ENCODE data around the gene MACROD2.
"Not testable (repeated sequence)": the region's sequence is repeated elsewhere in the genome, so short reads cannot be mapped to it uniquely, and the experiment has no call there.

Gene MACROD2

DNA sequence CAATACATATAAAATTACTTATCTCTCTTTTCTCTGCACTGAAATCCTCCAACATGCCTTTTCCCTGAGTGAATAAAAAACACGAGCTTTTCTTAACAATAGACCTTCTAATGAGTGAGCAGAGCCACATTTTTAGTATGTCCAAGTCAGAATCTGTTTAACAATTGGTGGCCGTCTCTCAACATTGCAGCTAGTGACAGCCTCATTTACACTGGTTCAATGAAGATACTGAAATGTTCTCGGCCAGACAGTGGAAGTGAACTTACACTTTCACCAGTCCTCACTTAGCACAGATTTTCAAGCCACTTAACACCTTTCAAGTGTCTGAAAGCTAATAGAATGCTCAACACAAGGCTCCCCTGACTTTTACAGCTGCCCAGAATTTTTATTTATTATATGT lies 1810.8 kb downstream of the MACROD2 start:
- no peak overlapping the region for H3K27ac ChIP-seq
- POLR2A ChIA-PET (ENCODE audit: low non-redundant PET): no interaction called here
- TF ChIP-seq, protein P1, sequence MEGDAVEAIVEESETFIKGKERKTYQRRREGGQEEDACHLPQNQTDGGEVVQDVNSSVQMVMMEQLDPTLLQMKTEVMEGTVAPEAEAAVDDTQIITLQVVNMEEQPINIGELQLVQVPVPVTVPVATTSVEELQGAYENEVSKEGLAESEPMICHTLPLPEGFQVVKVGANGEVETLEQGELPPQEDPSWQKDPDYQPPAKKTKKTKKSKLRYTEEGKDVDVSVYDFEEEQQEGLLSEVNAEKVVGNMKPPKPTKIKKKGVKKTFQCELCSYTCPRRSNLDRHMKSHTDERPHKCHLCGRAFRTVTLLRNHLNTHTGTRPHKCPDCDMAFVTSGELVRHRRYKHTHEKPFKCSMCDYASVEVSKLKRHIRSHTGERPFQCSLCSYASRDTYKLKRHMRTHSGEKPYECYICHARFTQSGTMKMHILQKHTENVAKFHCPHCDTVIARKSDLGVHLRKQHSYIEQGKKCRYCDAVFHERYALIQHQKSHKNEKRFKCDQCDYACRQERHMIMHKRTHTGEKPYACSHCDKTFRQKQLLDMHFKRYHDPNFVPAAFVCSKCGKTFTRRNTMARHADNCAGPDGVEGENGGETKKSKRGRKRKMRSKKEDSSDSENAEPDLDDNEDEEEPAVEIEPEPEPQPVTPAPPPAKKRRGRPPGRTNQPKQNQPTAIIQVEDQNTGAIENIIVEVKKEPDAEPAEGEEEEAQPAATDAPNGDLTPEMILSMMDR (conservative IDR thresholded peaks at IDR 0.05; ENCODE audit: low read depth): no peak
- CTCF ChIA-PET: no interaction called here
- no peak for DNase-seq (ENCODE audit: low spot score)

DNA sequence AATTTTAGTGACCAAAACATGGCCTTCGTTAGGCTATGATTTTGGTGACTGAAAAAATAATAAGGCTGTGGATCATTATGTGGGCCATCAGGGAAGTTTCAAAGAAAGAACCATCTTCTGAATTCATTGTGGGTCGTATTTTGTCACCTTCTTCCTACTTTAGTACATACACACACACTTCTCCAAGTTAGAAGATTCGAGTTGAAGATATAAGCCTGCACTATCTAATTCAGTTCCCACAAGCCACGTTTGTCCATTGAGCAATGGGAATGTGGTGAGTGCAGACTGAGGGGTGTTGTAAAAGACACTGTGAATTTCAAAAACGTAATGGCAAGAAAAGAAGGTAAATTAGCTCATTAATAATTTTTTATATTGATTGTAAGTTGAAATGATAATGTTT lies 1812.0 kb downstream of the MACROD2 start:
- CTCF ChIA-PET: interaction anchor here (1.0 kb wide), 1 partner anchor 17 kb away, joined by 5 read pairs; no protein-coding TSS in a partner anchor
- TF ChIP-seq, protein P1 (conservative IDR thresholded peaks at IDR 0.05; ENCODE audit: low read depth): no peak
- DNase-seq (ENCODE audit: low spot score): no peak
- no peak overlapping the region for H3K27ac ChIP-seq
- POLR2A ChIA-PET (ENCODE audit: low non-redundant PET): no interaction called here

DNA sequence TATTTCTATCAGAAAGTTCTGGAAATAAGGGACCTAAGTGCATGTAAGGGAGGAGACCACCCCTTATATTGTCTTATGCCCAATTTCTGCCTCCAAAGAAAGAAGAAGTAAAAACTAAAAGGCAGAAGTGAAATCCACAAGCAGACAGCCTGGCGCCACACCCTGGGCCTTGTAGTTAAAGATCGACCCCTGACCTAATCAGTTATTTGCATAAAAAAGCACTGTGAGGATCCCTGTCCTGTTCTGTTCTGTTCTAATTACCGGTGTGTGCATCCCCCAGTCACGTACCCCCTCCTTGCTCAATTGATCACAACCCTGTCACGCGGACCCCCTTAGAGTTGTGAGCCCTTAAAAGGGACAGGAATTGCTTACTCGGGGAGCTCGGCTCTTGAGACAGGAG lies 1812.5 kb downstream of the MACROD2 start:
- CTCF ChIA-PET: interaction anchor here (0.5 to 1.0 kb wide), 2 partner anchors 16 to 471 kb away, joined by 3 to 5 read pairs; no protein-coding TSS in a partner anchor
- H3K27ac ChIP-seq; POLR2A ChIA-PET (ENCODE audit: low non-redundant PET); DNase-seq (ENCODE audit: low spot score): not testable (repeated sequence)

DNA sequence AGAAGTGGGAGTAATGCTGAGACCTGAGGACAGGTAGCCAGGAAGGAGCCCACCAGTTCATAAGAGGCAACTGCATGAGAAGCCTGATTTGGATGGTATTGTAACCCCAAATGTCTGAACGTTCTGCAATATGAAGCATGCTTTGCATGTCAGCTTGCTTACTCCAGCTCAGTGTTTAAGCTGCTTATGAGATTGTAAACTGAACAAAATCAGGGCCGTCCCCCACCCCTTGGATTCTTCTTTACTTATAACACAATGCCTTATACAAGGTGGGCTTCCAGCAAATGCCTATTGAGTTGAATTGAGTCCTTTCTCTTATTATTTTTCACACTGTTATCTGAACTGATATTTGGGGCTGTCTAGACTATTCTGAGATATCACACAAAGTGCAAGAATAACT lies 1816.6 kb downstream of the MACROD2 start:
- ChIA-PET CTCF (no interaction called here), POLR2A (ENCODE audit: low non-redundant PET) (no interaction called here)
- no peak overlapping the region for H3K27ac ChIP-seq
- TF ChIP-seq, protein P1 (conservative IDR thresholded peaks at IDR 0.05; ENCODE audit: low read depth): no peak
- no peak for DNase-seq (ENCODE audit: low spot score)

DNA sequence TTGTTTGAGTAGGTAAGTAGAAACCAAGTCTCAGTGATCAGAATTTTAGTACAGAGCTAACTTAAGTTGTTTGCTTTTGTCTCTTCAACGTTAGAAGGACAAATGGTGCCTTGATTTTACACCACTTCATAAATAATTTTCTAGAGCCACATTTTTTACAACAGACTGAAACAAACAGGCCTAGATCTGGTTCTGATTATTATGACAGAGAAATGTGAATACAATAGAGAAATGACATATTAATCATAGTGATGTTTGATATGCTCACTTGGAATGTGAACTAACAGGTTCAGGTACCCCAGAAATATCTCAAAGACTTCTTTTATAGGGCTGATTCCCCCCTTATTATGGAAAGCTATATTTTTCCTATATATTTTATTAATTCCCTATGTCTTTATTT lies 1817.4 kb downstream of the MACROD2 start:
- POLR2A ChIA-PET (ENCODE audit: low non-redundant PET): no interaction called here
- CTCF ChIA-PET: no interaction called here
- TF ChIP-seq, protein P1 (conservative IDR thresholded peaks at IDR 0.05; ENCODE audit: low read depth): no peak
- no peak overlapping the region for H3K27ac ChIP-seq
- DNase-seq (ENCODE audit: low spot score): no peak

DNA sequence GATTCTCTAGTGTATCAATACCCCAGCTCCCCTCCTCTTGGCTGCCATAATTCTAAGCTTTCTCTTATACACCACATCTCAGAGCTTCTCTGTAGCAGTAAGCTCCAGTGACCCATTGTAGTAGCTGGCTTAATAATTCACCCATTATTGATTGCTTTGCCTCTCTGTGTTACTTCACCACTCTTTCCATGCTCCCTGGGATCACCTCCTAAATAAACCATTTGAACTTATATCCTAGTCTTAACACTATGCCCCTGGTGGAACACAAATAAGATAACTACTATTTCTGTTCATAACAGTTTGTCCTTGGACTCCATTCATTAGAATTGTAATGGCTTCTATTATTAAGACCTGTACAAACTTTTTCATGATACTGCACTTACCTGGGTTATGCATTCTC lies 1819.0 kb downstream of the MACROD2 start:
- DNase-seq (ENCODE audit: low spot score): no peak
- POLR2A ChIA-PET (ENCODE audit: low non-redundant PET): no interaction called here
- CTCF ChIA-PET: no interaction called here
- H3K27ac ChIP-seq: no peak overlapping the region
- TF ChIP-seq, protein P1 (conservative IDR thresholded peaks at IDR 0.05; ENCODE audit: low read depth): no peak

DNA sequence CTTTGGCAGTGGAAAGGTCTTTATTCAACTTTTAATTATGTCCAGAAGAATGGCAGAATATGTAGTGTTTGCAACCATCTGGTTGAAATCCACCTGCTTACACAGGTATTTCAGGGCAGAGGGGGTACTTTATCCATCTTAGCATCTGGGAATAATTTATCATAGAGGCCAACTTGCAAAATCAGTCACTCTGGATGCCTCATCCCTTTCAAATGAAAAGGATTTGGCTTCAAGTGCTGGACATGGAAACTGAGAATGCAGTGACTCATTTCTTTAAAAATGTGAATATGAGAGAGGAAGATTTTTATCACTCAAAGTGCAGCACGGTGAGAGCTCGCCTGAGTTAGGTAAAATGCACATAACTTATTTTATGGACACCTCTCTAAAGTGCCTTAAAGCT lies 1819.6 kb downstream of the MACROD2 start:
- H3K27ac ChIP-seq: no peak overlapping the region
- ChIA-PET CTCF (no interaction called here), POLR2A (ENCODE audit: low non-redundant PET) (no interaction called here)
- TF ChIP-seq, protein P1 (conservative IDR thresholded peaks at IDR 0.05; ENCODE audit: low read depth): no peak
- DNase-seq (ENCODE audit: low spot score): no peak
